Right hindlimb (tissue), 1 donor: ENCODE measurements around the gene B4GALT2.

ENCODE experiments used
- DNase-seq: peaks from one replicate; pipeline ENCODE4 v3.0.0-alpha.2; 2018

B4GALT2 gene, protein sequence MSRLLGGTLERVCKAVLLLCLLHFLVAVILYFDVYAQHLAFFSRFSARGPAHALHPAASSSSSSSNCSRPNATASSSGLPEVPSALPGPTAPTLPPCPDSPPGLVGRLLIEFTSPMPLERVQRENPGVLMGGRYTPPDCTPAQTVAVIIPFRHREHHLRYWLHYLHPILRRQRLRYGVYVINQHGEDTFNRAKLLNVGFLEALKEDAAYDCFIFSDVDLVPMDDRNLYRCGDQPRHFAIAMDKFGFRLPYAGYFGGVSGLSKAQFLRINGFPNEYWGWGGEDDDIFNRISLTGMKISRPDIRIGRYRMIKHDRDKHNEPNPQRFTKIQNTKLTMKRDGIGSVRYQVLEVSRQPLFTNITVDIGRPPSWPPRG

DNA sequence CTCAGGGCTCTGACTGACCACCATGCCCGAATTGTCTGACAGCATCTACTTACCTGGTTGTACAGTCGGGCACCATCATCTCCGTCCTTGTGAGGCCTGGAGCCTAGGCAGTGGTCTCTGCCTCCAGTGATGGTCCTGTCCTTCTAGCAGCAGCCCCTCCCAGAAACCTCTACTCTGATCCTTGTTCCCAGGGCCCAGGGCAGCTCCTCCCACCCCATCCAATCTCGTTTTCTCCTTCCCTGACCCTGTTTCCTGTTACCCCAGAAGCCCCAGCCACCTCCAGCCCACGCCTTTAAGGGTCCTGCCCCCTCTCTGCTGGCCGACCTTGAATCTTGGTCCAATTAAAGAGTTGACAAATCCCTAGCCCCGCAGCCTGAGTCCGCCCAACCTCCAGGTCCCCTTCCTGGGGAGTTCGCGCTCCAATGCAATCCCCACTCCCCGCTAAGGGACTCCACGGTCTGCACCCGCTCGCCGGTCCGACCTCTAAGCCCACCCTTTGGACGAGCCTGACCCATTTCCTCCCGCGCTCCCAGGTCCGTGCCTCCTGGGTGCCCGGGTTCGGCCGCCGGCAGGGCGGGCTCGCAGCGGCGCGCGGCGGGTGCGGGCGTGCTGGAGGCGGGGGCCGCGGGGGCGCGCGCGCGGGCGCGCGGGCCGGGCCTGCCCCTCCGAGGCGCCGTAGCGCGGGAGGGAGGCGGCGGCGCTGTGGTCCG is at the start of gene B4GALT2:
TSS of gene B4GALT2 (plus strand) at position 660 of the 710 bp plus-strand sequence. CDS start 1,951 bp downstream, outside the sequence.
- DNase-seq = peak; percentile 60

DNA sequence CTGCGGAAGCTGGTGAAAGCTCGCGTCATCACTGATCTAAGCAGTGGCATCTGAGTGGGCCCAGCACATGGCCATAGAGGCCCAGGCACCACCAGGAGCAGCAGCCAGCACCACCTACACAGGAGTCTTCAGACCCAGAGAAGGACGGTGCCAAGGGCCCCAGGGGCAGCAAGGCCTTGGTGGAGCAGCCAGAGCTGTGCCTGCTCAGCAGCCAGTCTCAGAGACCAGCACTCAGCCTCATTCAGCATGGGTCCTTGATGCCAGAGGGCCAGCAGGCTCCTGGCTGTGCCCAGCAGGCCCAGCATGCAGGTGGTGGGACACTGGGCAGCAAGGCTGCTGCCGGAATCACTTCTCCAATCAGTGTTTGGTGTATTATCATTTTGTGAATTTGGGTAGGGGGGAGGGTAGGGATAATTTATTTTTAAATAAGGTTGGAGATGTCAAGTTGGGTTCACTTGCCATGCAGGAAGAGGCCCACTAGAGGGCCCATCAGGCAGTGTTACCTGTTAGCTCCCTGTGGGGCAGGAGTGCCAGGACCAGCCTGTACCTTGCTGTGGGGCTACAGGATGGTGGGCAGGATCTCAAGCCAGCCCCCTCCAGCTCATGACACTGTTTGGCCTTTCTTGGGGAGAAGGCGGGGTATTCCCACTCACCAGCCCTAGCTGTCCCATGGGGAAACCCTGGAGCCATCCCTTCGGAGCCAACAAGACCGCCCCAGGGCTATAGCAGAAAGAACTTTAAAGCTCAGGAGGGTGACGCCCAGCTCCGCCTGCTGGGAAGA is 48.7 kb upstream of the B4GALT2 start:
- DNase-seq = no peak

DNA sequence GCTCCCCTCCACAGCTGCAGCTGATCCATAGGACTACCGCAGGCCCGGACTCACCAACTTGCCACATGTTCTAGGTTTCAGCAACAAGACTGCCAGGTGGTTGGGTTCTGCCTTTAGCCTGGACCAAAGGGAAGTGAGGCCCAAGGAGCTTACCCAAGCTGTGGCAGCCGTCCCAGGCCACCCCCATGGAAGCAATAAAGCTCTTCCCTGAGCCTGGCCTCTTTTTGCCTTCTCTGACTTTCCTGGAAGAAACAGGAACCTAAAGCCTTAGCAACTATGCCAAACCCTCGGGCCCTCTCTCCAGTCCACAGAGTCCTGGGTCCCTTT is 48.1 kb upstream of the B4GALT2 start:
- no peak for DNase-seq

GRCh38 chr1:43931711-43932660 is 47.0 kb upstream of the B4GALT2 start:
- no peak for DNase-seq

- no peak for DNase-seq
These were observed 46.1 kb upstream of the B4GALT2 start for GRCh38 chr1:43932786-43933385.

DNA sequence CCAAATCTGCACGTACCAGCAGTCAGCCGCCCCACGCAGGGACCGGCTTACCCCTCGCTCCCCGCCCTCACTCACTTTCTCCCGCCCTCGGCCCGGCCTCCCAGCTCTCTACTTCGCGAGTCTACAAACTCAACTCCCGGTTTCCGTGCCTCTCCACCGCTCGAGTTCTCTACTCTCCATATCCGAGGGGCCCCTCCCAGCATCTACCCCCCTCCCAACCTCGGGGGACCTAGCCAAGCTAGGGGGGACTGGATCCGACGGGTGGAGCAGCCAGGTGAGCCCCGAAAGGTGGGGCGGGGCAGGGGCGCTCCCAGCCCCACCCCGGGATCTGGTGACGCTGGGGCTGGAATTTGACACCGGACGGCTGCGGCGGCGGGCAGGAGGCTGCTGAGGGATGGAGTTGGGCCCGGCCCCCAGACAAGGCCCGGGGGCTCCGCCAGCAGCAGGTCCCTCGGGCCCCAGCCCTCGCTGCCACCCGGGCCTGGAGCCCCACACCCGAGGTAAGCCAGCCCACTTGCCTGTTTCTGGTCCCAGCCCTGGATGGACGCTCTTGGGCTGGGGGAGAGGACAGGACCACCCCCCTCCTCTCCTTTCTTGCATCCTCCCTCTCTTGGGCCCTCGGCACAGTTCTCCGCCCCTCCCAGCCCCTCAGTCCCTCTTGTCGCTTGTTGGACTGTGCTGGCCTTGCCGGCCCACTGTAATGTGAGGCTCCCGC is 45.5 kb upstream of the B4GALT2 start, which contains the start of gene ARTN:
TSS of gene ARTN (plus strand) at position 416 of the 715 bp plus-strand sequence. CDS start 1,856 bp downstream, outside the sequence.
- DNase-seq = peak; percentile 57

- peak; percentile 81 for DNase-seq
These were observed 44.7 kb upstream of the B4GALT2 start for GRCh38 chr1:43934101-43934985.

DNA sequence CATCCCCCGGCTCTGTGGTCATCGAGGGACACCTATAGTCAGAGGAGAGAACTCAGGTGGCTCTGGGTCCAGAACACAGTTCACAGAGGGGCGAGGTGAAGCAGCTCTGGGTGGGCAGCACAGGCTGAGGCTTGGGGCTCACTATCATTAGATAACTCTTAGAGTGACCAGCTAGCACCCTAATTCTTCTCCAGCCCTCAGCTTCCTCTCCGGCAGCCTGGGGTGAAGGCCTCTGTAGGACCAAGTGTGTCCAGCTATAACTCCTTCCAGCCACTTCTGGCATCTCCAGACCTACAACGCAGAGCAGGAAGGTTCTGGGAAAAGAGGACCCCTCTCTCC is 44.1 kb upstream of the B4GALT2 start:
- DNase-seq = no peak

DNA sequence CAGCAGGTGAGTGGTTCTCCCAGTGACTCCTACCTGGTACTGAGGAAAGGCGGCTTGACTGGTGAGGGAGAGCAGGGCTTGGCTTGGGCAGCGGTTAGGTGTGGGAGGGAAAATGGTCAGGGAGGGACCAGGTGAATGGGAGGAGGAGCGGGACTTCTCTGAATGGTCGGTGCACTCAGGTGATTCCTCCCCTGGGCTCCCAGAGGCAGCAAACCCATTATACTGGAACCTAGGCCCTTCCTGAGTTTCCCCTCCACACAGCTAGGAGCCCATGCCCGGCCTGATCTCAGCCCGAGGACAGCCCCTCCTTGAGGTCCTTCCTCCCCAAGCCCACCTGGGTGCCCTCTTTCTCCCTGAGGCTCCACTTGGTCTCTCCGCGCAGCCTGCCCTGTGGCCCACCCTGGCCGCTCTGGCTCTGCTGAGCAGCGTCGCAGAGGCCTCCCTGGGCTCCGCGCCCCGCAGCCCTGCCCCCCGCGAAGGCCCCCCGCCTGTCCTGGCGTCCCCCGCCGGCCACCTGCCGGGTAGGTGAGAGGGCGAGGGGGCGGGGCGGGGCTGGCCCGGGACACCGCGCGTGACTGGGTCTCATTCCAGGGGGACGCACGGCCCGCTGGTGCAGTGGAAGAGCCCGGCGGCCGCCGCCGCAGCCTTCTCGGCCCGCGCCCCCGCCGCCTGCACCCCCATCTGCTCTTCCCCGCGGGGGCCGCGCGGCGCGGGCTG is 43.1 kb upstream of the B4GALT2 start:
- DNase-seq = no peak

DNA sequence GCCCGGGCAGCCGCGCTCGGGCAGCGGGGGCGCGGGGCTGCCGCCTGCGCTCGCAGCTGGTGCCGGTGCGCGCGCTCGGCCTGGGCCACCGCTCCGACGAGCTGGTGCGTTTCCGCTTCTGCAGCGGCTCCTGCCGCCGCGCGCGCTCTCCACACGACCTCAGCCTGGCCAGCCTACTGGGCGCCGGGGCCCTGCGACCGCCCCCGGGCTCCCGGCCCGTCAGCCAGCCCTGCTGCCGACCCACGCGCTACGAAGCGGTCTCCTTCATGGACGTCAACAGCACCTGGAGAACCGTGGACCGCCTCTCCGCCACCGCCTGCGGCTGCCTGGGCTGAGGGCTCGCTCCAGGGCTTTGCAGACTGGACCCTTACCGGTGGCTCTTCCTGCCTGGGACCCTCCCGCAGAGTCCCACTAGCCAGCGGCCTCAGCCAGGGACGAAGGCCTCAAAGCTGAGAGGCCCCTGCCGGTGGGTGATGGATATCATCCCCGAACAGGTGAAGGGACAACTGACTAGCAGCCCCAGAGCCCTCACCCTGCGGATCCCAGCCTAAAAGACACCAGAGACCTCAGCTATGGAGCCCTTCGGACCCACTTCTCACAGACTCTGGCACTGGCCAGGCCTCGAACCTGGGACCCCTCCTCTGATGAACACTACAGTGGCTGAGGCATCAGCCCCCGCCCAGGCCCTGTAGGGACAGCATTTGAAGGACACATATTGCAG is 42.4 kb upstream of the B4GALT2 start:
- DNase-seq = peak; percentile 58

- DNase-seq = no peak
These were observed 41.7 kb upstream of the B4GALT2 start for GRCh38 chr1:43937179-43937865.

DNA sequence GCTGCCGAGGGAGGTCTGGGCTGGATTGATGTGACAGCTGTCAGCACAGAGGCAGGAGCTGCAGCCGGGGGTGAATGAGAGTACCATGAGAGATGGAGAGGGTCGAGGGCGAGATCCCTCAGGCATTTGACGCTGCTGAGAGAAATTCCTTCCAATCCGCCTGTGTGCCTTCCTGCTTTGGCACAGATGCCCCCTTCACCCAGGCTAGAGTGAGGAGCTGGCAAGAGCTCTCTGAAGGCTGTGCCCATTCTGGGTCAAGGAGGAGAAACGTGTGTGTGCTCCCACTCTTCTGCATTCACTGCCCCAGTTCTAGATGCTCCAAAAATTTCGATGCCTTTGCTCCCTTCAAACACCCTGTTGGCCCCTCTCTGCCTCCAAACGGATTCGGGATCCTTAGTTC is 40.6 kb upstream of the B4GALT2 start:
- DNase-seq = no peak

DNA sequence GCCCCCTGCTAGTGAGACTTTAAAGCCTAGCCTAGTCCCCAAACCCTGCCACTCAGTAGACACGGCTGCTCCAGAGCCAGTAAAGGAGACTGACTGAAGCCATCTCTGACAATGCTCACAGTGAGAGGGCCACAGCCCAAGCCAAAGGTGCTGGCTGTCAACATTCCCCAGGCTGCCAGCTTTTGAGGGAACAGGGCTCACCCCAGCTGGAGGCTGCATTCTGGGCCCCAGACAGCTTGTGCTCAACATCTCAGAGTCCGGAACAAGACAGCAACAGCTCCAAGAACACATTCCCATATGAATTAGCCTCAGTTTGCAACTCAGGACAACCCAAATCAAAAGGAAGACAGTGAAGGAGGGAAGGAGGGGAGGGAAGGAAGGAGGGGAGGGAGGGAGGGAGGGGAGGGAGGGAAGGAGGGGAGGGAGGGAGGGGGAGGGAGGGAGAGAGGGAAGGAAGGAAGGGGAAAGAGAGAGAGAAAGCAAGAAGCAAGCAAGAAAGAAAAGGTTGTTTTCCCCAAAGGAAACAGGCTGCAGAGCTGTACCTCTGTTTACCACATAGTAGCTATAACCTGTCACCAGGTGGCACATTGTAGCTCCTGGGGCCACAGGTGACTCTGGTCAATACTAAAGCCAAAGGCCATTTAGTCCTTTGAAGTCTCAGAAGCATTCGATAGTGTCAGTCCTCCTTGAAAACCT is 40.0 kb upstream of the B4GALT2 start:
- no peak for DNase-seq

DNA sequence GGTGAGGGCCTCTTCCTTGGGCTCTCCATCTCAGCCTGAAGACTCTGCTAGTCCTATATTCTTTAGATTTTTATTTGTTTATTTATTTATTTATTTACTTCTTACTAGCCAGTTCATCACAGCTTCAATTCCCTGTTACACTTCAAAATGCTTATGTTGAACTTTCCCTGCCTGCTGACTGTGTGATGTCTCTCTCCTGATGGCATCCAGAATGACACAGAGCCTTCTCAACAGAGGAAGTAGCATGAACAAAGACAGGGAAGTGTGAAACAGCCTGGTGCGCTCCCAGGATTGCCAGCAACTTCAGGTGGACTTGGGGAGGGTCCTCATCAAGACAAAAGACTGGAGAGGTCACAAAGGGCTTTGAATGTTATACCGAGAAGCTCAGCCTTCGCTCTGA is 36.6 kb upstream of the B4GALT2 start:
- DNase-seq = no peak

GRCh38 chr1:43944860-43945259 is 34.1 kb upstream of the B4GALT2 start:
- no peak for DNase-seq

DNA sequence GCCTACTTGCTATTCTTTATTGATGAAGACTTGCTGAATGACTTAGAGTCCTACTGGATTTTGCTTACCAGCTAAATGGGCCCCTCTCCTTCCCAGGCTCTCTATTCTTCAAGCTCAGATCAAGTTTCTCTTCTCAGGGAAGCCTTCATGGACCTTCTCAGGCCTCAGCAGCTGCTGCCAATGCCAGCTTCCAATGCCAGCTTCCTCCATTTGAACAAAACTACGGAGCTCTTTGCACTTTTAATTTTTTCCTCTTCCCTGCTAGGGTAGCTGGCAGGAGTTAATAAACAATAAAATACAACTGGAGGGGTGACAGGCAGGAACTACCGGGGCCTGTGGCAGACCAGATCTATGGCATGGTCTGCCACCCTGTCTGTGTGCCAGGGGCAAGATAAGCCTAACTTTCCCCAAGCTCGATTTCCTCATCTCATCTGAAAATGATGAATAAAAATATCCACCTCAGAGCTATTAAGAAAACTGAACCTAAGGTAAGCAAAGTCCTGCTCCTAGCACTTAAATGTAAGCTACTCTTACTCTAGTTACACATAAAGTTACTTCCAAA is 33.3 kb upstream of the B4GALT2 start:
- no peak for DNase-seq
